Measurements from ENCODE around the gene GSTM2.
"Not testable (repeated sequence)": the region's sequence is repeated elsewhere in the genome, so short reads cannot be mapped to it uniquely, and the experiment has no call there.

- TF ChIP-seq CTCF (conservative IDR thresholded peaks at IDR 0.05; ENCODE audit: low read length); EZH2phosphoT487 (IDR thresholded peaks at IDR 0.05; ENCODE audit: borderline replicate concordance, low read depth, low read length): not testable (repeated sequence)
Observed at GRCh38 chr1:109676683-109677381, 9.0 kb downstream of the GSTM2 start.
